ENCODE results near the gene FNBP1L. TPM values are rescaled to one million over a fixed set of nuclear protein-coding genes. Genes with fewer than 3 reads are reported as not detected.

Gene FNBP1L
- total RNA-seq, 4 donors from 2014 or later: 6.1 to 24.7 (median 14.7) TPM

DNA sequence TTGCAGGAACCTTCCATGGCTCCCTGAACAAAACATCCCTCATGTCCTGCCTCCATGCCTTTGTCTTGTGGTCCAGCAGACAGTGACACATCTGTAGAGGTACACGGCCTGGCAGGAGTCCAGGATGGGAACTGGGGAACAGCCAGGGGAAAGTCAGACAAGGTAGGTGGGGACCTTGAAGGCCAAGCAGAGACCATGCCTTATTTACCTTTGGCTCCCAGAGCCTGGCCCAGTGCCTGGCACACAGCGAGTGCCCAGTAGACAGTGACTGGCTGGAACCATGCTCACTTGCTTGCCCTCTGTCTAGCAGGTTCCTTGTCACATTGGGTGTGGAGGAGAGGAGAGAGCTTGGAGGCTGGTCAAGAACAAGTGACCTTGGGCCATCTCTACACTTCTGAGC lies 152.7 kb downstream of the FNBP1L start:
- Histone ChIP-seq H3K4me1 (peaks cover 9 to 80% (median 12%) of the 10 kb centered on the region in 3 donors), H3K27me3 (no peaks in the 10 kb centered on the region), H3K36me3 (no peaks in the 10 kb centered on the region), H3K4me3 (no peak overlapping the region), H3K9me3 (no peaks in the 10 kb centered on the region), H3K27ac (no peak overlapping the region)
- WGBS, 2 donors (ENCODE audit: low coverage in 1 of 2): 80 to 100% methylated on average over 1 of the region's 2 CpGs
- ATAC-seq: no peak
- TF ChIP-seq POLR2A (IDR thresholded peaks at IDR 0.05) (no peak), POLR2AphosphoS5 (IDR thresholded peaks at IDR 0.05) (no peak)

DNA sequence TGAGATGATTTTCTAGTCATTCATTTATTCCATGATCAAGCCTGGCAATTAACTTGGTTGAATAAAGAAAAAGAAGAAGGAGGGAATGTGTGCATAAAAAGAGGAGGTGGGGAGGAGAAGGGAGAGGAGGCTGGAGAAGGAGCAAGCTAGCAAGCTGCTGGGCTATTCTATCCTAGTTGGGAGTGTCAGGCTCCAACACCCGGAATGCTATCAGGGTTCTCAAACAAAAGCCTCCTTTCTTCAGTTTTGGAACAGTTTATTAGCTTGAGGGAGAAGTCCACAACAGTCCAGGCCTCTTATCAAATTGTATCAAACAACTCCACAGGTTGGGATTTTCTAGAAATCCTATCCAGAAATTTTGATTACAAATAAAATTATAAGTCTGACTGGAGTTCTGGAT lies 153.8 kb downstream of the FNBP1L start:
- TF ChIP-seq EP300 (IDR thresholded peaks at IDR 0.05) (no peak), POLR2AphosphoS5 (IDR thresholded peaks at IDR 0.05) (no peak), POLR2A (IDR thresholded peaks at IDR 0.05) (no peak)
- TF ChIP-seq, protein P1, sequence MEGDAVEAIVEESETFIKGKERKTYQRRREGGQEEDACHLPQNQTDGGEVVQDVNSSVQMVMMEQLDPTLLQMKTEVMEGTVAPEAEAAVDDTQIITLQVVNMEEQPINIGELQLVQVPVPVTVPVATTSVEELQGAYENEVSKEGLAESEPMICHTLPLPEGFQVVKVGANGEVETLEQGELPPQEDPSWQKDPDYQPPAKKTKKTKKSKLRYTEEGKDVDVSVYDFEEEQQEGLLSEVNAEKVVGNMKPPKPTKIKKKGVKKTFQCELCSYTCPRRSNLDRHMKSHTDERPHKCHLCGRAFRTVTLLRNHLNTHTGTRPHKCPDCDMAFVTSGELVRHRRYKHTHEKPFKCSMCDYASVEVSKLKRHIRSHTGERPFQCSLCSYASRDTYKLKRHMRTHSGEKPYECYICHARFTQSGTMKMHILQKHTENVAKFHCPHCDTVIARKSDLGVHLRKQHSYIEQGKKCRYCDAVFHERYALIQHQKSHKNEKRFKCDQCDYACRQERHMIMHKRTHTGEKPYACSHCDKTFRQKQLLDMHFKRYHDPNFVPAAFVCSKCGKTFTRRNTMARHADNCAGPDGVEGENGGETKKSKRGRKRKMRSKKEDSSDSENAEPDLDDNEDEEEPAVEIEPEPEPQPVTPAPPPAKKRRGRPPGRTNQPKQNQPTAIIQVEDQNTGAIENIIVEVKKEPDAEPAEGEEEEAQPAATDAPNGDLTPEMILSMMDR (IDR thresholded peaks at IDR 0.05): no peak
- Histone ChIP-seq H3K4me3 (no peak overlapping the region), H3K4me1 (peaks cover 3 to 80% (median 4%) of the 10 kb centered on the region in 3 donors), H3K9me3 (no peaks in the 10 kb centered on the region), H3K36me3 (no peaks in the 10 kb centered on the region), H3K27me3 (no peaks in the 10 kb centered on the region), H3K27ac (no peak overlapping the region)
- ATAC-seq: no peak
- 78 to 100% methylated on average over 1 of the region's 1 CpG for WGBS, 2 donors (ENCODE audit: low coverage in 1 of 2)

DNA sequence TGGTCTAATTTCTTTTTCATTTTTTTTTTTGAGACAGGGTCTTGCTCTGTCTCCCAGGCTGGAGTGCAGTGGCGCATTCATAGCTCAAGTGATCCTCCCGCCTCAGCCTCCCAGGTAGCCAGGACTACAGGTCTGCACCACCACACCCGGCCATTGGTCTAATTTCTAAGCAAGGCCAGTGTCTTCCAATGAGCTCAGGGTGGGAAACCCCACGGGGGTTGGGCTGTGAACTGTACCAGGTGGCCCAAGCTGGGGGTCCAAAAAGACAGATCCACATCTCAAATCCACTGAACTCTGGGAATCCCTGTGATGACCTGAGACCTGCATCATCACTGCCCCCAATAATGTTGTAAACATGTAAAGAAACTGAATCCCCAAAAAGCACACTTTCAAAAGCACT lies 154.2 kb downstream of the FNBP1L start:
- Histone ChIP-seq H3K27ac (no peak overlapping the region), H3K4me3 (no peak overlapping the region), H3K9me3 (no peaks in the 10 kb centered on the region), H3K36me3 (no peaks in the 10 kb centered on the region), H3K4me1 (peaks cover 3 to 80% (median 4%) of the 10 kb centered on the region in 3 donors), H3K27me3 (no peaks in the 10 kb centered on the region)
- no peak for TF ChIP-seq EP300 (IDR thresholded peaks at IDR 0.05)
- ATAC-seq: no peak
- WGBS, 2 donors (ENCODE audit: low coverage in 1 of 2): 93% methylated on average over 2 of the region's 4 CpGs; no CpG with 5 or more reads in 1 of the 2 donors

DNA sequence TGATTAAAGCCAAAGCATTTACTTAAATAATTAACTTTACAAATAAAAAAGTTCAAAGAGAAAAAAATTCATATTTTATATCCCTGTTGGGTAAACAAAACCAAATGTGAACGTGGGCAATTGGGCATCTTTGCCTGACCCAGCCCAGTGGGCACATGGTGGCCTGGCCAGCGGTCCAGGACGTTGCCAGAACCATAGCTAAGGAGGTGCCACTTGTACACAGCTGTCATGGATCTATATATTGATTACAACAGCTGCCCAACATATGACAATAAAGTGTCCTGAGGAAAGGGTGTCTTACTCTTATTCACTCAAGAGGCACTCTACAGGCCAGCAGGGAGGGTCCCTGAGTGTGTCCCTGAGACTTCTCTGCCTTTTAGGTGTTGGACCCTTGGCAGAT lies 155.2 kb downstream of the FNBP1L start:
- TF ChIP-seq, protein P1 (IDR thresholded peaks at IDR 0.05): no peak
- no peak for TF ChIP-seq POLR2A (IDR thresholded peaks at IDR 0.05)
- no peak for TF ChIP-seq EP300 (IDR thresholded peaks at IDR 0.05)
- no peak for TF ChIP-seq POLR2AphosphoS5 (IDR thresholded peaks at IDR 0.05)
- H3K27me3 ChIP-seq: no peaks in the 10 kb centered on the region
- ATAC-seq: no peak
- H3K36me3 ChIP-seq: no peaks in the 10 kb centered on the region
- H3K4me3 ChIP-seq: no peak overlapping the region
- WGBS, 2 donors (ENCODE audit: low coverage in 1 of 2): 73 to 97% methylated on average over 1 to 3 of the region's 3 CpGs
- H3K4me1 ChIP-seq: peaks cover 2 to 80% (median 4%) of the 10 kb centered on the region in 3 donors
- H3K27ac ChIP-seq: no peak overlapping the region
- H3K9me3 ChIP-seq: no peaks in the 10 kb centered on the region

DNA sequence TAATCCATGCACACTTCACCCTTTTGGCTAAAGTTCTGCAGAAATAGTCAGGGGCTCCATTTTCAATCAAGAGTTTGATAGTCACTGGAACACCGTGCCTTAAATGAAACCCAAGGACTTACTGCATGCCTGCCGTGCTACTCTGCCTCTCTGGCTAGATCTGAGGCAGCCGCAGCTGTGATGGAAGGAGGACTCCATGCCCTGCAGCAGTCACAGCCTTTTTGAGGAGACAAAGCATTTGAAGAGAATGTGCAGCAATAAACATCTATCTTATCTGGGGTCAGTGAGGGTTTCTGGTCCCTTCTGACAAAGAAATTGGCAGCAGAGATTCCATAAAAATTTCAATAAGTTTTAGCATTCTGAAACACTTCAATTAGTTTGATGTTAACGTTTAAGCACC lies 155.7 kb downstream of the FNBP1L start:
- ATAC-seq: no peak
- peaks cover 0 to 80% (median 4%) of the 10 kb centered on the region in 3 donors for H3K4me1 ChIP-seq

More for the DNA sequence above, 155.7 kb downstream of the FNBP1L start:
- H3K27ac ChIP-seq: no peak overlapping the region
- no peaks in the 10 kb centered on the region for H3K36me3 ChIP-seq
- WGBS, 2 donors (ENCODE audit: low coverage in 1 of 2): 78 to 92% methylated on average over 2 to 3 of the region's 4 CpGs
- H3K4me3 ChIP-seq: no peak overlapping the region
- no peaks in the 10 kb centered on the region for H3K9me3 ChIP-seq
- TF ChIP-seq, protein P1 (IDR thresholded peaks at IDR 0.05): no peak
- no peak for TF ChIP-seq POLR2A (IDR thresholded peaks at IDR 0.05)
- no peak for TF ChIP-seq EP300 (IDR thresholded peaks at IDR 0.05)
- TF ChIP-seq POLR2AphosphoS5 (IDR thresholded peaks at IDR 0.05): no peak
- H3K27me3 ChIP-seq: no peaks in the 10 kb centered on the region

Small RNA genes lying within 50 kb of the gene (small RNA-seq; reads per million reads assigned to genes)
- 0 reads per million in 4 donors for gene RNA5SP53

Other genes with a start within 250 kb of the FNBP1L start
- gene DR1, start 102.2 kb upstream of the FNBP1L start, total RNA-seq: 10 to 100 TPM; 35.0 to 38.6 (median 35.3) TPM
- gene BCAR3, start 233.7 kb downstream of the FNBP1L start, total RNA-seq: 10 to 100 TPM; 33.9 to 40.2 (median 38.3) TPM